Mesendoderm (in vitro differentiated cells): ENCODE data around the gene DNER.

Experiments
- DNase-seq: peaks from one replicate; pipeline ENCODE4 v3.0.0; 2013
- H2AK5ac ChIP-seq: 2 replicates; pipeline ENCODE4 v1.6.1; 2013; ENCODE audit warnings: low read length, inconsistent platforms
- H2BK120ac ChIP-seq: 2 replicates; pipeline ENCODE4 v1.6.1; 2013; ENCODE audit warnings: low read depth, mild to moderate bottlenecking, low read length, moderate library complexity, mixed read lengths
- H2BK15ac ChIP-seq: replicated peaks from 2 replicates; pipeline ENCODE4 v1.6.1; 2013; ENCODE audit warnings: low read depth, mild to moderate bottlenecking, moderate library complexity
- H2BK5ac ChIP-seq: 2 replicates; pipeline ENCODE4 v1.6.1; 2013; ENCODE audit warnings: low read length, inconsistent platforms
- H3K18ac ChIP-seq: 2 replicates; pipeline ENCODE4 v1.6.1; 2013; ENCODE audit warnings: mild to moderate bottlenecking, low read length, mixed read lengths
- H3K23ac ChIP-seq: one replicate; pipeline ENCODE4 v1.6.1; 2013; ENCODE audit warnings: low read length
- H3K27ac ChIP-seq: 2 replicates; pipeline ENCODE4 v1.5.1; 2013; ENCODE audit warnings: low read depth, mild to moderate bottlenecking, inconsistent platforms, low read length, moderate library complexity
- H3K27me3 ChIP-seq: 2 replicates; pipeline ENCODE4 v1.6.1; 2013; ENCODE audit warnings: low read length, control low read depth, mild to moderate bottlenecking, inconsistent platforms; ENCODE audit not compliant: insufficient read depth, poor library complexity
- H3K36me3 ChIP-seq: 2 replicates; pipeline ENCODE4 v1.6.1; 2013; ENCODE audit warnings: low read length, inconsistent platforms; ENCODE audit not compliant: control insufficient read depth, insufficient read depth
- H3K4ac ChIP-seq: one replicate; pipeline ENCODE4 v1.6.1; 2013; ENCODE audit warnings: low read depth, mild to moderate bottlenecking, low read length, moderate library complexity
- H3K4me1 ChIP-seq: 2 replicates; pipeline ENCODE4 v1.6.1; 2013; ENCODE audit warnings: low read depth, low read length, inconsistent platforms; ENCODE audit not compliant: control insufficient read depth
- H3K4me2 ChIP-seq: 2 replicates; pipeline ENCODE4 v1.6.1; 2013; ENCODE audit warnings: low read length
- H3K4me3 ChIP-seq: 2 replicates; pipeline ENCODE4 v1.5.1; 2013; ENCODE audit warnings: mild to moderate bottlenecking, low read length
- H3K56ac ChIP-seq: one replicate; pipeline ENCODE4 v1.6.1; 2013; ENCODE audit warnings: low read length
- H3K79me1 ChIP-seq: 2 replicates; pipeline ENCODE4 v1.6.1; 2013; ENCODE audit warnings: low read length, inconsistent platforms
- H3K79me2 ChIP-seq: 2 replicates; pipeline ENCODE4 v1.6.1; 2013; ENCODE audit warnings: mild to moderate bottlenecking, low read length; ENCODE audit not compliant: control insufficient read depth, insufficient read depth
- H3K9ac ChIP-seq: 2 replicates; pipeline ENCODE4 v1.6.1; 2013; ENCODE audit warnings: low read length, inconsistent platforms
- H4K5ac ChIP-seq: one replicate; pipeline ENCODE4 v1.6.1; 2013; ENCODE audit warnings: low read length
- H4K8ac ChIP-seq: one replicate; pipeline ENCODE4 v1.6.1; 2013; ENCODE audit warnings: low read depth, mild to moderate bottlenecking, control low read depth, low read length, moderate library complexity
- WGBS: extraction: QIAGEN DNeasy Blood & Tissue Kit; methylation state at CpG from one replicate; pipeline ENCODE4 v1.1.7; 2013; ENCODE audit warnings: low lambda C conversion rate, missing lambda C conversion rate; ENCODE audit not compliant: insufficient coverage; ENCODE audit errors: extremely low coverage; 5-methylcytosine and 5-hydroxymethylcytosine counted together

Gene DNER

GRCh38 chr2:229405796-229406195 lies 308.6 kb downstream of the DNER start:
- no peak overlapping the region for H3K4me3 ChIP-seq
- H2BK5ac ChIP-seq: no peak overlapping the region
- no peak overlapping the region for H4K5ac ChIP-seq
- H3K56ac ChIP-seq: no peak overlapping the region
- H3K79me2 ChIP-seq: no peaks in the 10 kb centered on the region
- H3K9ac ChIP-seq: no peak overlapping the region
- peaks cover 12% of the 10 kb centered on the region for H3K4me1 ChIP-seq
- no peak overlapping the region for H3K27ac ChIP-seq
- H2BK15ac ChIP-seq: no peak overlapping the region
- H3K23ac ChIP-seq: no peak overlapping the region
- DNase-seq: no peak
- WGBS: no CpG with 5 or more reads among the region's 5 CpGs
- H3K4ac ChIP-seq: no peak overlapping the region
- H4K8ac ChIP-seq: no peak overlapping the region
- no peak overlapping the region for H3K18ac ChIP-seq
- no peak overlapping the region for H3K4me2 ChIP-seq
- no peak overlapping the region for H2BK120ac ChIP-seq
- no peak overlapping the region for H2AK5ac ChIP-seq
- H3K27me3 ChIP-seq: no peaks in the 10 kb centered on the region
- H3K79me1 ChIP-seq: no peaks in the 10 kb centered on the region
- H3K36me3 ChIP-seq: no peaks in the 10 kb centered on the region

GRCh38 chr2:229403296-229403695 lies 311.1 kb downstream of the DNER start:
- Histone ChIP-seq H3K23ac (no peak overlapping the region), H3K56ac (no peak overlapping the region), H2BK15ac (no peak overlapping the region), H2BK5ac (no peak overlapping the region), H3K9ac (no peak overlapping the region), H3K4ac (no peak overlapping the region), H3K4me1 (no peaks in the 10 kb centered on the region), H3K18ac (no peak overlapping the region), H3K36me3 (no peaks in the 10 kb centered on the region), H3K79me2 (no peaks in the 10 kb centered on the region), H4K8ac (no peak overlapping the region), H2AK5ac (no peak overlapping the region), H4K5ac (no peak overlapping the region), H2BK120ac (no peak overlapping the region), H3K27me3 (no peaks in the 10 kb centered on the region), H3K79me1 (no peaks in the 10 kb centered on the region), H3K4me3 (no peak overlapping the region), H3K27ac (no peak overlapping the region), H3K4me2 (no peak overlapping the region)
- DNase-seq: no peak
- no CpG with 5 or more reads among the region's 3 CpGs for WGBS

- H3K23ac ChIP-seq: no peak overlapping the region
- H4K8ac ChIP-seq: no peak overlapping the region
- no peak overlapping the region for H3K4ac ChIP-seq
- H3K4me1 ChIP-seq: no peaks in the 10 kb centered on the region
- no peaks in the 10 kb centered on the region for H3K79me1 ChIP-seq
- H2AK5ac ChIP-seq: no peak overlapping the region
- no peak overlapping the region for H2BK120ac ChIP-seq
- H4K5ac ChIP-seq: no peak overlapping the region
- no peak overlapping the region for H3K9ac ChIP-seq
- no peaks in the 10 kb centered on the region for H3K79me2 ChIP-seq
- no peak overlapping the region for H2BK15ac ChIP-seq
- no peak overlapping the region for H3K4me3 ChIP-seq
- WGBS: no CpG with 5 or more reads among the region's 4 CpGs
- DNase-seq: no peak
- no peak overlapping the region for H3K56ac ChIP-seq
- no peak overlapping the region for H3K18ac ChIP-seq
- H3K27me3 ChIP-seq: no peaks in the 10 kb centered on the region
- H3K4me2 ChIP-seq: no peak overlapping the region
- H2BK5ac ChIP-seq: no peak overlapping the region
- no peak overlapping the region for H3K27ac ChIP-seq
- no peaks in the 10 kb centered on the region for H3K36me3 ChIP-seq
Observed at GRCh38 chr2:229401171-229401865, 313.0 kb downstream of the DNER start.

GRCh38 chr2:229393926-229394325 lies 320.4 kb downstream of the DNER start:
- no peaks in the 10 kb centered on the region for H3K27me3 ChIP-seq
- H3K56ac ChIP-seq: no peak overlapping the region
- DNase-seq: no peak
- H4K5ac ChIP-seq: no peak overlapping the region
- no peak overlapping the region for H3K4me3 ChIP-seq
- no peak overlapping the region for H3K9ac ChIP-seq
- no peak overlapping the region for H4K8ac ChIP-seq
- H2BK5ac ChIP-seq: no peak overlapping the region
- no peaks in the 10 kb centered on the region for H3K79me1 ChIP-seq
- no peak overlapping the region for H3K18ac ChIP-seq
- H3K27ac ChIP-seq: no peak overlapping the region
- no peaks in the 10 kb centered on the region for H3K4me1 ChIP-seq
- no peak overlapping the region for H3K23ac ChIP-seq
- H3K4ac ChIP-seq: no peak overlapping the region
- no peak overlapping the region for H2AK5ac ChIP-seq
- H3K36me3 ChIP-seq: no peaks in the 10 kb centered on the region
- no peaks in the 10 kb centered on the region for H3K79me2 ChIP-seq
- no peak overlapping the region for H2BK120ac ChIP-seq
- WGBS: no CpG with 5 or more reads among the region's 4 CpGs
- H2BK15ac ChIP-seq: no peak overlapping the region
- no peak overlapping the region for H3K4me2 ChIP-seq

- H3K18ac ChIP-seq: no peak overlapping the region
- H2BK5ac ChIP-seq: no peak overlapping the region
- H3K4me1 ChIP-seq: no peaks in the 10 kb centered on the region
- no peak for DNase-seq
- no peak overlapping the region for H3K4me3 ChIP-seq
- H3K36me3 ChIP-seq: no peaks in the 10 kb centered on the region
- no CpG with 5 or more reads among the region's 2 CpGs for WGBS
- no peak overlapping the region for H2AK5ac ChIP-seq
- H3K56ac ChIP-seq: no peak overlapping the region
- no peak overlapping the region for H4K8ac ChIP-seq
- H3K27me3 ChIP-seq: no peaks in the 10 kb centered on the region
- H3K27ac ChIP-seq: no peak overlapping the region
- no peak overlapping the region for H4K5ac ChIP-seq
- H2BK15ac ChIP-seq: no peak overlapping the region
- H3K4me2 ChIP-seq: no peak overlapping the region
- H3K23ac ChIP-seq: no peak overlapping the region
- H3K79me1 ChIP-seq: no peaks in the 10 kb centered on the region
- no peak overlapping the region for H3K4ac ChIP-seq
- H3K79me2 ChIP-seq: no peaks in the 10 kb centered on the region
- no peak overlapping the region for H3K9ac ChIP-seq
- H2BK120ac ChIP-seq: no peak overlapping the region
Observed at GRCh38 chr2:229392196-229392595, 322.2 kb downstream of the DNER start.

- Histone ChIP-seq H3K27ac (no peak overlapping the region), H3K79me2 (no peaks in the 10 kb centered on the region), H2BK120ac (no peak overlapping the region), H3K4me1 (no peaks in the 10 kb centered on the region), H3K27me3 (no peaks in the 10 kb centered on the region), H2BK15ac (no peak overlapping the region), H4K5ac (no peak overlapping the region), H3K4me3 (no peak overlapping the region), H2BK5ac (no peak overlapping the region), H4K8ac (no peak overlapping the region), H2AK5ac (no peak overlapping the region), H3K23ac (no peak overlapping the region), H3K79me1 (no peaks in the 10 kb centered on the region), H3K56ac (no peak overlapping the region), H3K18ac (no peak overlapping the region), H3K36me3 (no peaks in the 10 kb centered on the region), H3K4ac (no peak overlapping the region), H3K9ac (no peak overlapping the region), H3K4me2 (no peak overlapping the region)
- no peak for DNase-seq
- no CpG with 5 or more reads among the region's 4 CpGs for WGBS
Observed at GRCh38 chr2:229388731-229389130, 325.6 kb downstream of the DNER start.
